ENCODE results near the gene NUPR1.

Gene NUPR1

GRCh38 chr16:28498666-28499381 is 40.0 kb downstream of the NUPR1 start:
- TF ChIP-seq, protein P1, sequence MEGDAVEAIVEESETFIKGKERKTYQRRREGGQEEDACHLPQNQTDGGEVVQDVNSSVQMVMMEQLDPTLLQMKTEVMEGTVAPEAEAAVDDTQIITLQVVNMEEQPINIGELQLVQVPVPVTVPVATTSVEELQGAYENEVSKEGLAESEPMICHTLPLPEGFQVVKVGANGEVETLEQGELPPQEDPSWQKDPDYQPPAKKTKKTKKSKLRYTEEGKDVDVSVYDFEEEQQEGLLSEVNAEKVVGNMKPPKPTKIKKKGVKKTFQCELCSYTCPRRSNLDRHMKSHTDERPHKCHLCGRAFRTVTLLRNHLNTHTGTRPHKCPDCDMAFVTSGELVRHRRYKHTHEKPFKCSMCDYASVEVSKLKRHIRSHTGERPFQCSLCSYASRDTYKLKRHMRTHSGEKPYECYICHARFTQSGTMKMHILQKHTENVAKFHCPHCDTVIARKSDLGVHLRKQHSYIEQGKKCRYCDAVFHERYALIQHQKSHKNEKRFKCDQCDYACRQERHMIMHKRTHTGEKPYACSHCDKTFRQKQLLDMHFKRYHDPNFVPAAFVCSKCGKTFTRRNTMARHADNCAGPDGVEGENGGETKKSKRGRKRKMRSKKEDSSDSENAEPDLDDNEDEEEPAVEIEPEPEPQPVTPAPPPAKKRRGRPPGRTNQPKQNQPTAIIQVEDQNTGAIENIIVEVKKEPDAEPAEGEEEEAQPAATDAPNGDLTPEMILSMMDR (conservative IDR thresholded peaks at IDR 0.05): no peak
- TF ChIP-seq ZFX (IDR thresholded peaks at IDR 0.05): no peak
- no peak overlapping the region for H3K27ac ChIP-seq

DNA sequence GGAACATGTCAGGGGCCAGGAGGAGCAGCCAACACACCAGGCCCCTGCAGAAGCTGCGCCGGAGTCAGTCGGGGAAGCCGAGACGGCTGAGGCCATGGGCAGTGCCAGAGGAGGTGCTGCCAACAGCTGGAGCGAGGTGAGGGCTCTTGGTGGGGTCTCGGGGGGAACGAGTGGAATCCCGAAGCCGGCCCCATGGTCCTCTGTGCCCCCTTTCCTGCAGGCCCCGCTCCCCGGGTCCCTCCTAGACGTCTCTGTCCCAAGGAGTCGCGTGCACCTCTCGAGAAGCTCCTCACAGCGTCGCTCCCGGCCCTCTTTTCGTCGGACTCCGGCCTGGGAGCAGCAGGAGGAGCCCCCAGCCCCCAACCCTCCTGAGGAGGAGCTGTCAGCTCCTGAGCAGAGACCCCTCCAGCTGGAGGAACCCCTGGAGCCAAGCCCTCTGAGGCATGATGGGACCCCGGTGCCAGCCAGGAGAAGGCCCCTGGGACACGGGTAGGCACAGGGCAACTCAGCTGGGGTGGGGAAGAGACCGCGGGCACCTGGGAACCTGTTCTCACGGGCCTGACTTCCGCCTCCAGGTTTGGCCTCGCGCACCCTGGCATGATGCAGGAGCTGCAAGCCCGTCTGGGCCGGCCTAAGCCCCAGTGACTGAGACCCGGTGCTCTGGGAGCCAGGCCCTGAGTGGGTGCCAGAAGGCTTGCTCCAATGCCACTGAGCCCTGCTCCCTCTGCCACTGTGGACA is 40.7 kb downstream of the NUPR1 start:
- no peak for TF ChIP-seq ZFX (IDR thresholded peaks at IDR 0.05)
- TF ChIP-seq, protein P1 (conservative IDR thresholded peaks at IDR 0.05): no peak
- H3K27ac ChIP-seq: no peak overlapping the region

GRCh38 chr16:28497386-28497785 is 41.4 kb downstream of the NUPR1 start:
- H3K27ac ChIP-seq: no peak overlapping the region
- TF ChIP-seq, protein P1 (conservative IDR thresholded peaks at IDR 0.05): no peak
- TF ChIP-seq ZFX (IDR thresholded peaks at IDR 0.05): no peak

- no peak for TF ChIP-seq ZFX (IDR thresholded peaks at IDR 0.05)
- no peak overlapping the region for H3K27ac ChIP-seq
Observed at GRCh38 chr16:28496844-28497243, 41.9 kb downstream of the NUPR1 start.

DNA sequence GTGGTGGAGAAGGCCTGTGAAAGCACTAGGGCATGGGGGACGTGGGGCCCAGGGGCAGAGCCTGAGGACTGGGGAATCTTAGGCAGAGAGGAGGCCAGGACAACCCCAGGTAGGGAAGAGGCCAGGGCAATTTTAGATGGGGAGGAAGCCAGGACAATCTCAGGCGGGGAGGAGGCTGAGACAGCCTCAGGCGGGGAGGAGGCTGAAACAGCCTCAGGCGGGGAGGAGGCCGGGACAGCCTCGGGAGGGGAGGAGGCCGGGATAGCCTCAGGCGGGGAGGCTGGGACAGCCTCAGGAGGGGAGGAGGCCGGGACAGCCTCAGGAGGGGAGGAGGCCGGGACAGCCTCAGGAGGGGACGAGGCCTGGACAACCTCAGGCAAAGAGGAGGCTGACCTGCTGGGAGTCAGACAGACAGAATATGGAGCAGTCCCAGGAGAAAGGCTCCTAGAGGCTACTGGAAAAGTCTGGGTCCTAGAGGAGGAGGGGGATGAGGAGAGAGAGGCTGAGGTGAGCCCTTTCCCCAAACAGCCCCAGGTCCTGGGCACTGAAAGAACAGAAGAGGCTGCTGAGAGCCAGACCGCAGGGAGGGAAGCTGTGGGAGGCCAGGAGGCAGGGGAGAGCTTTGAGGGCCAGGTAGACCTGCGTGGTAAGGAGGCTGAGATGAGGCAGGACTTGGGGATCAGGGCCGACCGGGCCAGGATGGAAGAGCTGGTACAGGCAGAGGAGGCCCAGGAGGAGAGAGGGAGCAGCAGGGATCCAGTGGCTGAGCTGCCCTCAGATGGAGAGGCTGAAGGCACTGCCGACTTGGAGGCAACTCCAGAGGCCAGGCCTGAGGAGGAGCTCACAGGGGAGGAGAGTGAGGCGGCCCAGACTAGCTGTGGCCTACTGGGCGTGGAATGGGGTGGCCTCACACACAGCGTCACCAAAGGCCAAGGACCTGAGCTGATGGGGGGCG is 42.7 kb downstream of the NUPR1 start:
- TF ChIP-seq, protein P1 (conservative IDR thresholded peaks at IDR 0.05): no peak
- TF ChIP-seq ZFX (IDR thresholded peaks at IDR 0.05): no peak

GRCh38 chr16:28495098-28495793 is 43.5 kb downstream of the NUPR1 start:
- H3K27ac ChIP-seq: no peak overlapping the region
- TF ChIP-seq ZFX (IDR thresholded peaks at IDR 0.05): no peak

More for the DNA sequence above, 42.7 kb downstream of the NUPR1 start:
- no peak overlapping the region for H3K27ac ChIP-seq

DNA sequence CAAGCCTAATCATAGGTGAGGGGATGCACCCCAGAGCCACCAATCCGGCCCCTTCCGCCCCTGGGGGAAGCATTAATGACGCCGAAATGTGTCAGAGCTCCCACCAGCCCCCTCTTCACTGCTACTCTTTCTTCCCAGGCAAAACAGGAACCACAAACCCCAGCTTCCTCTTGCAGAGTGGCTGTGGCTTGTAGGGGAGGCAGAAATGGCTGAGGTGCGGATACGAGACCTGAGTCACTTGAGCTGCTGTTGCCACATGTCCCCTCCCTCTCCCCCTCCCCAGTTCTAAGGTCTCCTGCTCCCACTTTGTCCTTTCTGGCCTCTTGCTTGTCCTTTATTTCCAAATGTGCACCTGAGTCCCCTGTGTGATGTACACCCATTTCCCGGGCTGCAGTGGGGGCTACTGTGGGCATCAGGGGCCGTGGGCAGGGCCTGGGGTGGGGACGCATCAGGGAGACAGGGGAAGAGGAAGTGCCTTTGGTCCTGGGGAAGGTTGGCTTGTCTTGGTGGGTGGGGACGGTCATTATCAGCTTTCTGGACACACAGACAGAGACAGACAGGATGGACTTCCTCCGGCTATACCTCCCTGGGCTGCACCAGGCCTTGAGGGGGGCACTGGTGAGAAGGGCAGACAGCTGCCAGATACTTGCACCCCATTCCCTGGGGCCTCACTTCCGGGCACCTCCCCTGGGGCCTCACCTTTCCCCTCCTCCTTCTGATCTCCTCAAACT is 44.5 kb downstream of the NUPR1 start, which contains the start of gene APOBR:
APOBR (plus strand) TSS at position 523 of the 731 bp plus-strand sequence; CDS start at position 562, 39 bp downstream.
- no peak for TF ChIP-seq ZFX (IDR thresholded peaks at IDR 0.05)
- TF ChIP-seq, protein P1 (conservative IDR thresholded peaks at IDR 0.05): no peak
- no peak within 1 kb of the TSS for H3K27ac ChIP-seq
